ENCODE results near the gene CNDP2.

DNA sequence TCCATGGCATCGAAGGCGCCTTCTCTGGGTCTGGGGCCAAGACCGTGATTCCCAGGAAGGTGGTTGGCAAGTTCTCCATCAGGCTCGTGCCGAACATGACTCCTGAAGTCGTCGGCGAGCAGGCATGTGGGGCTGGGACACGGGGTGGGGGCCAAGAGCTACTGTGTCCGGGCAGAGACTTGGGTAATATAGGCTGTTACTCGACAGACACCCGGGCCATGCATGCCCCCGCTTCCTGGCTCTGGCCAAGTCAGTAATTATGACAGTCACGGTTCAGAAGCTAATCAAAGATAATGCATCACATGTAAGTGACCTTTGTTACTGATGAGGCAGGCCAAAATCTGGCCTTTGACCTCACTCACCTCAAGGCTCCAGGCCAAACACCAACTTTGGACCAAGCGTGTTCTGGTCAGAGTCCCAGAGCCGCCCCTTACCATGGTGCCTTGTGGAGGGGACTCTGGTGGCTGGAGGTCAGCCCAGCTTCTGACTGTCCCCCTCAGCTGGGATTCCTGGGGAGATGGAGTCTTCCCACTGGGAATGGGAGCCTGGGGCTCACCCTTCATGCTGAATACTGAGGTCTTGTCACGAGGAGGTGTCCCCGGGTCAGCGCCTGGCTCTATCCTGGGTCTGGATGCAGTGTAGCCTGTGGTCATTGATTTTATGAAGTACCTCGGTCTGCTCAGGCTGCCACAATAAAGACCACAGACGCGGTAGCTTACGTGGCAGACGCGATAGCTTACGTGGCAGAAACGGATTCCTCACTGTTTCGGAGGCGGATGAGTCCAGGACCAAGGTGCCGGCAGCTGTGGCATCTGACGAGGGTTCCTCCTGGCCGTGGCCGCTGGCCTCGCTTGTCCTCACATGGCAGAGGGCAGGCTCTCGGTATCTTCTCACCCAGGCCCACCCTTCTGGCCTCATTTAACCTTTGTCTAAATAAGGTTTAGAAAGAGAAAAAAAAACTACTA lies 20.4 kb downstream of the CNDP2 start:
- TF ChIP-seq, protein P1, sequence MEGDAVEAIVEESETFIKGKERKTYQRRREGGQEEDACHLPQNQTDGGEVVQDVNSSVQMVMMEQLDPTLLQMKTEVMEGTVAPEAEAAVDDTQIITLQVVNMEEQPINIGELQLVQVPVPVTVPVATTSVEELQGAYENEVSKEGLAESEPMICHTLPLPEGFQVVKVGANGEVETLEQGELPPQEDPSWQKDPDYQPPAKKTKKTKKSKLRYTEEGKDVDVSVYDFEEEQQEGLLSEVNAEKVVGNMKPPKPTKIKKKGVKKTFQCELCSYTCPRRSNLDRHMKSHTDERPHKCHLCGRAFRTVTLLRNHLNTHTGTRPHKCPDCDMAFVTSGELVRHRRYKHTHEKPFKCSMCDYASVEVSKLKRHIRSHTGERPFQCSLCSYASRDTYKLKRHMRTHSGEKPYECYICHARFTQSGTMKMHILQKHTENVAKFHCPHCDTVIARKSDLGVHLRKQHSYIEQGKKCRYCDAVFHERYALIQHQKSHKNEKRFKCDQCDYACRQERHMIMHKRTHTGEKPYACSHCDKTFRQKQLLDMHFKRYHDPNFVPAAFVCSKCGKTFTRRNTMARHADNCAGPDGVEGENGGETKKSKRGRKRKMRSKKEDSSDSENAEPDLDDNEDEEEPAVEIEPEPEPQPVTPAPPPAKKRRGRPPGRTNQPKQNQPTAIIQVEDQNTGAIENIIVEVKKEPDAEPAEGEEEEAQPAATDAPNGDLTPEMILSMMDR (conservative IDR thresholded peaks at IDR 0.05; ENCODE audit: low read depth, low read length), result no peak
- no peak for TF ChIP-seq EZH2 (IDR thresholded peaks at IDR 0.05; ENCODE audit: borderline replicate concordance, low read depth, low read length, poor library complexity, severe bottlenecking)

Data from A673 (cell line).